ENCODE measurements around the gene BRCC3.

DNA sequence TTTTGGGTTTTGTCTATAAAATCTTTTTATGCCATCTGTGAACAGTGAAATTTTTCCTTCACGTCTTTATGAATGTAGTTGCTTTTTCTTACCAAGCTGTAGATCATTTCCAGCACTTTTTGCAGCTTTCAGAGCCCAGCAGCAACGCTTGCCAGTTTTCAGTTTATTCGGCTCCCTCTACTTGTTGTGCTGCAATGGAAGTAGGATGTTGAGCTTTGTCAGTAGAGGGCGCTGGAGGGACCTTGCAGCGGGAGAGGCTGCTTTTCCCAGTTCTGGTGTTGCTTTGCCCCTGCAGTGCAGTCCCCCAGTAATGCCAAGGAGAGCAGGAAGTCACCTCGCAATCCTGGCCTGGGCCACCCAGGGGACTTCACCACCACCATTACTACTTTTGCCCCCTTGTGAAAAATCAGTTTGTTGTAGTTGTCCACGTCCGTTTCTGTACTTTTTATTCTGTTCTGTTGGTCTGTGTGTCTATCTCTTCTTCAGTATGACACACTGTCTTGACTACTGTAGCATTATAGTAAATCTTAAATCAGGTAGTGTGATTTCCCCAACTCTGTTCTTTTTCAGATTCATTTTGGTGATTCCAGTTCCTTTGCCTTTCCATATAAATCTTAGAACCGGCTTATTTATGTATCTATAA, 22.2 kb upstream of the BRCC3 start:
- TF ChIP-seq, protein P1, sequence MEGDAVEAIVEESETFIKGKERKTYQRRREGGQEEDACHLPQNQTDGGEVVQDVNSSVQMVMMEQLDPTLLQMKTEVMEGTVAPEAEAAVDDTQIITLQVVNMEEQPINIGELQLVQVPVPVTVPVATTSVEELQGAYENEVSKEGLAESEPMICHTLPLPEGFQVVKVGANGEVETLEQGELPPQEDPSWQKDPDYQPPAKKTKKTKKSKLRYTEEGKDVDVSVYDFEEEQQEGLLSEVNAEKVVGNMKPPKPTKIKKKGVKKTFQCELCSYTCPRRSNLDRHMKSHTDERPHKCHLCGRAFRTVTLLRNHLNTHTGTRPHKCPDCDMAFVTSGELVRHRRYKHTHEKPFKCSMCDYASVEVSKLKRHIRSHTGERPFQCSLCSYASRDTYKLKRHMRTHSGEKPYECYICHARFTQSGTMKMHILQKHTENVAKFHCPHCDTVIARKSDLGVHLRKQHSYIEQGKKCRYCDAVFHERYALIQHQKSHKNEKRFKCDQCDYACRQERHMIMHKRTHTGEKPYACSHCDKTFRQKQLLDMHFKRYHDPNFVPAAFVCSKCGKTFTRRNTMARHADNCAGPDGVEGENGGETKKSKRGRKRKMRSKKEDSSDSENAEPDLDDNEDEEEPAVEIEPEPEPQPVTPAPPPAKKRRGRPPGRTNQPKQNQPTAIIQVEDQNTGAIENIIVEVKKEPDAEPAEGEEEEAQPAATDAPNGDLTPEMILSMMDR (conservative IDR thresholded peaks at IDR 0.05; ENCODE audit: low read length) = peak; percentile 79
- no peak for TF ChIP-seq EZH2phosphoT487 (IDR thresholded peaks at IDR 0.05; ENCODE audit: borderline replicate concordance, low read depth, low read length)
